Small intestine (tissue), 7 donors: Measurements from ENCODE around the gene NDUFAF2. TPM values are rescaled to one million over a fixed set of nuclear protein-coding genes. Genes with fewer than 3 reads are reported as not detected.
A peak's percentile ranks its signal among the peaks of the same experiment; 100 is the strongest.

Source experiments
- DNase-seq, 2 donors: peaks; one replicate each; pipeline versions ENCODE4 v3.0.0 to v3.0.0-alpha.2; 2013
- FAIRE-seq: peaks from 2 replicates; lab custom pipeline; 2012; peaks lifted over from hg19 to GRCh38; lab: Jason Lieb, UNC
- H3K27ac ChIP-seq, 3 donors: one replicate each; pipeline ENCODE4 v1.5.1; 2013; ENCODE audit warnings: low read length in 2 of 3, mild to moderate bottlenecking in 2 of 3, control low read depth in 1 of 3, inconsistent platforms in 1 of 3, low read depth in 1 of 3, moderate library complexity in 1 of 3
- H3K27me3 ChIP-seq, 3 donors: one replicate each; pipeline ENCODE4 v1.6.1; 2013; ENCODE audit warnings: low read length in 3 of 3, inconsistent platforms in 1 of 3; ENCODE audit not compliant: control insufficient read depth in 3 of 3, insufficient read depth in 3 of 3
- H3K36me3 ChIP-seq, 3 donors: one replicate each; pipeline ENCODE4 v1.6.1; 2013; ENCODE audit warnings: low read length in 3 of 3, inconsistent platforms in 1 of 3, low read depth in 1 of 3, mild to moderate bottlenecking in 1 of 3, moderate library complexity in 1 of 3; ENCODE audit not compliant: control insufficient read depth in 3 of 3, insufficient read depth in 2 of 3
- H3K4me1 ChIP-seq, 3 donors: one replicate each; pipeline ENCODE4 v1.6.1; 2013; ENCODE audit warnings: low read length in 2 of 3, inconsistent platforms in 1 of 3, low read depth in 1 of 3, mild to moderate bottlenecking in 1 of 3, moderate library complexity in 1 of 3; ENCODE audit not compliant: control insufficient read depth in 3 of 3, insufficient read depth in 2 of 3
- H3K4me3 ChIP-seq, 3 donors: one replicate each; pipeline ENCODE4 v1.5.1; 2013; ENCODE audit warnings: low read length in 3 of 3, control low read depth in 1 of 3, inconsistent platforms in 1 of 3, low read depth in 1 of 3, mild to moderate bottlenecking in 1 of 3, moderate library complexity in 1 of 3
- H3K9me3 ChIP-seq, 2 donors: one replicate each; pipeline ENCODE4 v1.6.1; 2013; ENCODE audit warnings: low read depth in 1 of 2, low read length in 1 of 2; ENCODE audit not compliant: control insufficient read depth in 2 of 2, insufficient read depth in 1 of 2
- WGBS, 3 donors: extraction: QIAGEN DNeasy Blood & Tissue Kit; methylation state at CpG; one replicate each; pipeline ENCODE4 v1.1.7; 2013; 5-methylcytosine and 5-hydroxymethylcytosine counted together
- polyA plus RNA-seq, 4 donors: library from polyadenylated mRNA; stranded (reverse) in 3 of 4; unstranded in 1 of 4; fragments of 200-250 nt in 3 of 4; fragments of 120-200 nt in 1 of 4; gene quantifications; one replicate each; pipeline versions ENCODE4 v1.2.1 to v1.2.3, GENCODE V29; 2013
- donor health status: healthy with polysubstance abuse.
- donor health status: control.
- donor health status: control.
- donor health status: Bipolar disorder and iron deficiency.
- donor health status: healthy.

NDUFAF2 gene
- polyA plus RNA-seq, 4 donors: 27.6 to 60.3 (median 38.3) TPM

GRCh38 chr5:60943624-60944023, 1.4 kb upstream of the NDUFAF2 start:
- no peak overlapping the region for H3K4me3 ChIP-seq
- H3K9me3 ChIP-seq: no peaks in the 10 kb centered on the region
- no peaks in the 10 kb centered on the region for H3K27me3 ChIP-seq
- FAIRE-seq: no peak
- 62 to 76% (median 72%) methylated on average over 3 of the region's 3 CpGs for WGBS, 3 donors
- no peak for DNase-seq
- no peak overlapping the region for H3K27ac ChIP-seq
- peaks cover 0 to 3% (median 0%) of the 10 kb centered on the region in 3 donors for H3K4me1 ChIP-seq
- peaks cover 0 to 3% (median 0%) of the 10 kb centered on the region in 3 donors for H3K36me3 ChIP-seq

GRCh38 chr5:60945813-60946187, 795 bp downstream of the NDUFAF2 start:
- Histone ChIP-seq H3K4me1 (peaks cover 0 to 3% (median 0%) of the 10 kb centered on the region in 3 donors), H3K36me3 (no peaks in the 10 kb centered on the region), H3K9me3 (no peaks in the 10 kb centered on the region), H3K4me3 (peak overlapping the region; percentile 48 to 90 (median 82)), H3K27ac (peak overlapping the region; percentile 49 to 88 (median 88)), H3K27me3 (no peaks in the 10 kb centered on the region)
- WGBS, 3 donors: 0 to 2% (median 1%) methylated on average over 18 of the region's 18 CpGs
- FAIRE-seq (no peak), DNase-seq (peak; percentile 48 to 74)

- Histone ChIP-seq H3K27ac (no peak overlapping the region), H3K4me1 (peaks cover 0 to 3% (median 0%) of the 10 kb centered on the region in 3 donors), H3K27me3 (no peaks in the 10 kb centered on the region), H3K4me3 (no peak overlapping the region), H3K36me3 (no peaks in the 10 kb centered on the region), H3K9me3 (no peaks in the 10 kb centered on the region)
- 96 to 100% (median 96%) methylated on average over 1 of the region's 1 CpG for WGBS, 3 donors
- DNase-seq: no peak
- FAIRE-seq: no peak
Observed at GRCh38 chr5:60948738-60949137, 3.7 kb downstream of the NDUFAF2 start.

DNA sequence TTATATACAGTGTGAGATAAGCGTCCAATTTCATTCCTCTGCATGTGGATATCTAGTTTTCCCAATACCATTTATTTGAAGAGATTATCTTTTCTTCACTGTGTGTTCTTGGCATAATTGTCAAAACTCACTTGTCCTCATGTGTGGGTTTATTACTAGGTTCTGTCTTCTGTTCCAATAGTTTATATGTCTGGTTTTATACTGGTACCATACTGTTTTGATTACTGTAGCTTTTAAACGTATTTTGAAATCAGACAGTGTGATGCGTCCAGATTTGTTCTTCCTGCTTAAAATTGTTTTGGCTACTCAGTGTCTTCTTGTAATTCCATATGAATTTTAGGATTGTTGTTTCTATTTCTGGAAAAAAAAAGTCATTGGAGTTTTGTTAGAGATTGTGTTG, 10.2 kb downstream of the NDUFAF2 start:
- H3K4me3 ChIP-seq: no peak overlapping the region
- FAIRE-seq: no peak
- no peaks in the 10 kb centered on the region for H3K4me1 ChIP-seq
- no peaks in the 10 kb centered on the region for H3K9me3 ChIP-seq
- H3K27ac ChIP-seq: no peak overlapping the region
- no peak for DNase-seq
- WGBS, 3 donors: 95 to 99% (median 98%) methylated on average over 3 of the region's 3 CpGs
- H3K36me3 ChIP-seq: no peaks in the 10 kb centered on the region
- no peaks in the 10 kb centered on the region for H3K27me3 ChIP-seq

DNA sequence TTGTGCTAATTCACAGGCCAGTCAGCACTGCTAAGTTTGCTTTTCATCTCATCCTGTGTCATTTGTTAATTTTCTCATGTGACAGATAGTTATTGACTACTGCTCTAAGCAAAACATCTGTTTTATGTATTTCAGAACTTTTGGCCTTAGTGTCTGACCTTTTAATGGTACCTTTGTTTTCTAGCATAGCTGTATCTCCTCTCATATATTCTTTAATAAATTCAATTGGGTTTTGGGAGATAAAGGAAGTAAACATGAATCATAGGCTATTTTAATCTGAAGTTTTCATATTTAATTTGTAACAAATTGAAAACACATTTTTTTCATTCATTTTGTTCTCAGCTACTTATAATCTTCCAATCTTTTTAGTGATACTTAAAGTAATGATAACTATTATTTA, 13.1 kb downstream of the NDUFAF2 start:
- Histone ChIP-seq H3K27me3 (no peaks in the 10 kb centered on the region), H3K9me3 (no peaks in the 10 kb centered on the region), H3K27ac (no peak overlapping the region), H3K36me3 (no peaks in the 10 kb centered on the region), H3K4me3 (no peak overlapping the region), H3K4me1 (no peaks in the 10 kb centered on the region)
- DNase-seq (no peak), FAIRE-seq (no peak)

DNA sequence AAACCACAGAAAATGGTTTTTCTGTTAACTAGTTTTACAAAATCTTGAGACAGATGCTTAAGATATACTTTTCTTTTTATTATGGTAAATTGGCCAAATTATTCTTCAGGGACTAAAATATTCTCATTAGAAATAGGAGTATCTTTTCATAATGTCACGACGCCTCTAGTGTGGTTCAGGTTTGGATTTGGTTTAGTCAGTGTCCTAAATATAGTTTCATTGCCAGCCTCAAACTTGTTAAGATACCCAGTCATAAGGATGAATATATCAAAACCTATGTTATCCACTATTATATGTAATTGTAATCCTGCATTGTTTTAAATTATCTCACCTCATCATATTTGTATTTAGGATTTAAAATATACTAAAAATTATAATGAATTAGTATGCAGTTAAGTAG, 13.7 kb downstream of the NDUFAF2 start:
- H3K27ac ChIP-seq: no peak overlapping the region
- FAIRE-seq (no peak), DNase-seq (no peak)
- no peaks in the 10 kb centered on the region for H3K9me3 ChIP-seq
- H3K4me1 ChIP-seq: no peaks in the 10 kb centered on the region
- H3K36me3 ChIP-seq: no peaks in the 10 kb centered on the region
- 96 to 98% (median 97%) methylated on average over 2 of the region's 2 CpGs for WGBS, 3 donors
- no peak overlapping the region for H3K4me3 ChIP-seq
- no peaks in the 10 kb centered on the region for H3K27me3 ChIP-seq

- Histone ChIP-seq H3K4me1 (no peaks in the 10 kb centered on the region), H3K36me3 (no peaks in the 10 kb centered on the region), H3K27me3 (no peaks in the 10 kb centered on the region), H3K9me3 (no peaks in the 10 kb centered on the region), H3K27ac (no peak overlapping the region), H3K4me3 (no peak overlapping the region)
- FAIRE-seq (peak; percentile 90), DNase-seq (peak in 1 of 2 donors; percentile 15)
Observed at GRCh38 chr5:60959156-60959555, 14.2 kb downstream of the NDUFAF2 start.

DNA sequence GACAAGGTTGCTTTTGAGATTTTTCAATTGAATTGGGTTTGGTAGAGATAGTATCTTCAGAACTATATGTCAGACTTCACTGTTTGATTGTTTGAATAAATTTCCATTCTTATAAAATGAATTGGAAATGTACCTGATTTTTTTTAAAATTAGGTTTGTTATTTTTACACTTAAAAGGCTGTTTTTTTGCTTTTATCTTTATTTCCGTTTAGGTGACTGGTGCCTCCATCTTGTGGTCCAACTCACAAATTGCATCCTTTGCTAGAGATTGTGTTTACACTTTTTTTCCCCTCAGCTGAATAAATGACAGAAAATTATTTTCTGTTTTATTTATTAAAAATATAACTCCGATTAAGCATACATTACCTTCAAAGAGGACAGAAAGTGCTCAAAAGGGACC, 15.6 kb downstream of the NDUFAF2 start:
- Histone ChIP-seq H3K4me3 (no peak overlapping the region), H3K9me3 (peaks cover 0 to 2% of the 10 kb centered on the region in 2 donors), H3K27ac (no peak overlapping the region), H3K36me3 (no peaks in the 10 kb centered on the region), H3K4me1 (no peaks in the 10 kb centered on the region), H3K27me3 (no peaks in the 10 kb centered on the region)
- DNase-seq (no peak), FAIRE-seq (peak; percentile 44)
- 38% methylated on average over 2 of the region's 2 CpGs for WGBS, 3 donors

DNA sequence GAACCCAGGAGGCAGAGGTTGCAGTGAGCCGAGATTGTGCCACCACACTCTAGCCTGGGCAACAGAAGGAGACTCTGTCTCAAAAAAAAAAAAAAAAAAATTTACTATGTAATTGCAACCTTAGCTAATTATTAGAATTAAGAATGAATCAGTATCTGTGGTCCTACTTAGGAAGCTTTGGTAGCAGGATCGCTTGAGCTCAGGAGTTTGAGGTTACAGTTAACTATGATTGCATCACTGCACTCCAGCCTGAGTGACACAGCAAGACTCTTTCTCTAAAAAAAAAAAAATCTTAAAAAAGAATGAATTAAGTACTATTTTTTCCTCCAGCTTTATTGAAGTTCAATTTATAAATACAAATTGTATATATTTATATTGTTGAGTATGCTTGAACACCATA, 16.7 kb downstream of the NDUFAF2 start:
- FAIRE-seq (no peak), DNase-seq (no peak)
- Histone ChIP-seq H3K4me3 (no peak overlapping the region), H3K27me3 (no peaks in the 10 kb centered on the region), H3K4me1 (no peaks in the 10 kb centered on the region), H3K9me3 (peaks cover 0 to 2% of the 10 kb centered on the region in 2 donors), H3K27ac (no peak overlapping the region), H3K36me3 (no peaks in the 10 kb centered on the region)
- WGBS, 3 donors: 92 to 97% (median 93%) methylated on average over 2 of the region's 2 CpGs
